NCI-H446 treated with DMSO at 0.1 percent for 48 hours (cell line): ENCODE data around the gene PRR30.

ENCODE experiments used
- DNase-seq: peaks from one replicate; lab custom pipeline; 2025; lab: John Stamatoyannopoulos, UW

Gene PRR30

GRCh38 chr2:27097341-27097740, 41.9 kb downstream of the PRR30 start:
- DNase-seq, result no peak

DNA sequence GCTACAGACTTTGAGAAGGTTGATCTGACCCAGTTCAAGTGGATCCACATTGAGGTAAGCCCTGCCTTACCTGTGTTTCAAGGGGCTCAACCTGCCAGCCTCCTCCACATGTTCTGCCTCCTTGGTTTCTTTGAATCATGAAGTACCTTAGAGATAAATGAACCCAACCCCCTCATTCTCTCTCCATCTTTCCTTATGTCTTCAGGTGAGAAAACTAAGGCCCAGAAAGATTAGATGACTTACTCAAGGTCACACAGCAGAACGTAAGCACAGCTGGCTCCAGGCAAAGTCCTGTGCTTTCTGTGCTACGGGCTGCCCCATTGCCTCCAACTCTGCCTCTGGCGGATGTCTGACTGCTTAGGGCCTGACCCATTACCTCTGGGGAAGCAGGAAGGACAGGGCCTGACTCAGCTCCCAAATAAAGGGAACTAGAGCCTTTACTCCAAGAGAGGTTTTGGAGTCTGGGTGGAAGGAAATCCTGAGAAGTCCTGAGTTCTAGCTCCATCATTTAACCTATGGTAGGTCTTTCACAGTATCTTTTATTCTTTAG, 42.4 kb downstream of the PRR30 start:
- no peak for DNase-seq

DNA sequence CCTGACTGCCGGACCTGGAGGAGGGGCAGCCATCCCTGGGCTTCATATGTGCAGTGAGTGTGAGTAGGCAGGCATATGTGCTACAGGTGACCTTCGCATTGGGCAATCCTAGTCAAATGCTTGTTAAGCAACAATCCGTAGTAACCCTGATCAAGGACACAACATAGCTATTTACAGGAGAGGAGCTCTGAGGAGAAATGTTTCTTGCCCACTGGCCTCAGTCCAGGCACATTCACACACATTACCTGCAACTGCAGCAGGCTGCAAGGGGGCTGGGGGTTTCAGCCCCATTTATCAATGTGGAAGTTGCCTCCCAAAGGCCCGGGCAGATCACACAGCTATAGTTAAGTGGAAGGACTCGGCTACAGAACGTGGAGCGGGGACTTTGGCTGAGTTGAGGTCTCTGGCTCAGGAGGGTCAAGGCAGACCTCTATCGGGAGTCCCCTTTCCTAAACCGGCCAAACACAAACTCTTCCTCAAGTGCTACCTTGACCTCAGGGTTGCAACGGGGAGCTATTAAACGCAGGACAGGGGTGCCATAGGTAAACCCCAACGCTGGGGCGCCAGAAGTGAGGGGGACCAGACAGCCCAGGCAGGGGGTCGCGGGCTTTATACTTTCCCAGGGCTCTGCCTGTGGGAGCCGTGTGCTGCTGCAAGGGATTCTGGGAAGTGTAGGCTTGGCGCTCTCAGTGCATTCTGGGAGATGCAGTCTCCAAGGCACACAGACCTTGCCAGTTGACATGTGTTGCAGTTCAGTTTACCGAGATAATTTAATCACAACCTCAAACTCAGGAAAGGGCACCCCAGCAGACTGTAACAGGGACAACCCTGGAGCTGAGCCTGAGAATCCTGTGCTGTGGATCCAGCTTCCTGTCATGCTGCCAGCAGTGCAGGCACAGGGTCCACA, 43.2 kb downstream of the PRR30 start:
- DNase-seq, result peak; percentile 77

DNA sequence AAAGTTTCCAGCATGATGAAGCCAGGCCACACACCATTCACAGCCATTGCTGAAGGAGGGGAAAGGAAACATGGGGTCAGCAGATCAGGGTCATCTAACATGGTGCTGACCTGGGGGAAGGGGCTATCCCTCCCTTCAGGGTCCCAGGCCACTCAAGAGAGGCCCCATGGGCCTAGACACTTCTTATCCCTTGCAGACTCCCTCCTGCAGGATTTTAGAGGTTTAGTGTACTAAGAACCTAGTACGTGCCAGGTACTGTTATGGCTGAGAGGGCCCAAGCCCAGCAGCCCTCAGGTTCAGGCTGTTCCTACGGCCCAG, 43.8 kb downstream of the PRR30 start:
- DNase-seq, result no peak

DNA sequence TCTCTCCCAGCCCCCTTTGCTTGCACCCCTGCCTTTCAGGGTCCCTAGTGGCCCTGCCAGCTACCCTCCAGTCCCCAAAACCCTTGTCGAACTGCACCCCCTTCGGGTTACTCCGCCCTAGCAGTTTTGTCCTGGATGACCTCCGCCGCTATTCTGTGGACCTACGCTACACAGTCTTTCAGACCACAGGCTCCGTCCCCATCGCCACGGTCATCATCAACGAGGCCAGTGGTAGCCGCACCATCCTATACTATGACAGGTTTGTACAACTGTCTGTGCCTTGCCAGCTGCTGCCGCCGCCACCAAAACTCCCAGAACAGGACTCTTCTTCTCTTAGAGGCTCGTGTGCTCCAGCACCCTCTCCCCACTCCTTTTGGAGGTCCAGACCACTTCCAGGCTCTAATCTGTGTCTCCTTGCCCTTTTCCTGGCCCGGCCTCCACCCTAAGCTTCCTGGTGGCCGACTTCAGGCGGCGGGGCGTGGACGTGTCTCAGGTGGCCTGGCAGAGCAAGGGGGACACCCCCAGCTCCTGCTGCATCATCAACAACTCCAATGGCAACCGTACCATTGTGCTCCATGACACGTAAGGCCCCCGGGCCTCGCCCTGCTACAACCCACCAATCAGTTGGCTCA, 44.7 kb downstream of the PRR30 start:
- DNase-seq, result no peak

GRCh38 chr2:27093430-27094352, 45.5 kb downstream of the PRR30 start:
- no peak for DNase-seq

- no peak for DNase-seq
These were observed 46.3 kb downstream of the PRR30 start for GRCh38 chr2:27092696-27093429.

DNA sequence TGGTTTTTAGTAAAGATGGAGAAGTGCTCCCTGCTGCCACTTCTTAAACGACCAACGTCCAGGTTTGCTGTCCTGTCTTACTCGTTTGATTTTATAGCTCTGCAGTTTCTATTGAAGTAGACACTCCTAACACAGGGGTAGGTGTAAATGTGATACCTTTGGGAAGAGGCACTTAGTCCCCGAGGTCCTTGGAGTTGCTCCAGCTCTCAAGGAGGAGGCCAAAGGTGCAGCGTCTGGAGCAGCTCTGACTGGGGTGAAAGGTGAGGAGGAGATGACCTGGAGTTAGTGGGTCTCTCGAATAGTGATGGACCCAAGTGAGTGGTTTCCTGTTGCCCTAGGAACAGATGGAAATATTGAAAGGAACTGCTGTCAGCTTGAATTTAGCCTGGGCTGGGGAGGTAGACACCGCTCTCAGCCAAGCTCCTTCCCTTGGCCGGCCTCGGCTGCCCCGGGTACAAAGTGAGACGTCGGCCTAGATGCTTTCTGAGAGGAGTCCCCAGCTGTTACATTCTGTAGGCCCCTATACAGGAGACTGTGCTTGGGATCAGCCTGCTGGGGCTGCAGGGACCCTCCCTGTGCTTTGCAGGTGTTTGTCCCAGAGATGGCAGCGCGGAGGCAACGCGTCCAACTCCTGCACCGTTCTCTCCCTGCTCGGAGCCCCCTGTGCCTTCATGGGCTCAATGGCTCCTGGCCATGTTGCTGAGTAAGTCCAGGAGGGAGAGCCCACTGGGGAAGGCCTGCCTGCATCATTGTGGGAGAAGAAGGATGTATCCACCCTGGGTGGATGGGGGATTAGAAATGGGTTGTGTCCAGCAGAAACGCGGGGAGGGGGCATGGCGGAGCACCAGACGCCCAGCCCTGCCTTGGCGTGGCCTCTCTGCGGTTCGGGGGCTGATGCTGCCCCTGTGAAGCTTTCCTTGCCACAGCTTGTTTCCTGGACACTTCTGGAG, 47.2 kb downstream of the PRR30 start:
- no peak for DNase-seq

- no peak for DNase-seq
These were observed 49.9 kb downstream of the PRR30 start for GRCh38 chr2:27089111-27089954.

GRCh38 chr2:27088634-27089033, 50.6 kb downstream of the PRR30 start:
- DNase-seq, result no peak

- no peak for DNase-seq
These were observed 51.3 kb downstream of the PRR30 start for GRCh38 chr2:27087823-27088410.
